ENCODE measurements around the gene TUBB4A.
A peak's percentile ranks its signal among the peaks of the same experiment; 100 is the strongest.
"Not testable (repeated sequence)": the region's sequence is repeated elsewhere in the genome, so short reads cannot be mapped to it uniquely, and the experiment has no call there.

TUBB4A gene

GRCh38 chr19:6522712-6523111, 20.6 kb upstream of the TUBB4A start:
- DNase-seq = no peak

- no peak for DNase-seq
Measured at GRCh38 chr19:6521718-6522646, 19.9 kb upstream of the TUBB4A start.

DNA sequence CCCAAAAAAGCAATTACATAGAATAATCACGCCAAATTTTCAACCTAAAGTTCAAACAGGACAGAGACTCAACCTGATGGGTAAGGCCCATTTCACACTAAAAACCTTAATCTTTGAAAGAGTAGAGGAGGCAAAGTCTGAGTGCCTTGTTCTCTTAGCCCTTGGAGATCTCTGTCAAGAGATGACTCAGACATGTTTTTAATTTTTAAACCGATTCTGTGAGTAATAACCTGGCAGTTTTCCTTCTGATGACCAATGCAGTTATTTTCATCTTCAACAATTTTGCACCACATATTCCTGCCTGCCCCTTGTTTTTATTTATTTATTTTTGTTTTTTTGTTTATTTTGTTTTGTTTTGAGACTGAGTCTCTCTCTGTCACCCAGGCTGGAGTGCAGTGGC, 17.2 kb upstream of the TUBB4A start:
- DNase-seq = no peak

DNA sequence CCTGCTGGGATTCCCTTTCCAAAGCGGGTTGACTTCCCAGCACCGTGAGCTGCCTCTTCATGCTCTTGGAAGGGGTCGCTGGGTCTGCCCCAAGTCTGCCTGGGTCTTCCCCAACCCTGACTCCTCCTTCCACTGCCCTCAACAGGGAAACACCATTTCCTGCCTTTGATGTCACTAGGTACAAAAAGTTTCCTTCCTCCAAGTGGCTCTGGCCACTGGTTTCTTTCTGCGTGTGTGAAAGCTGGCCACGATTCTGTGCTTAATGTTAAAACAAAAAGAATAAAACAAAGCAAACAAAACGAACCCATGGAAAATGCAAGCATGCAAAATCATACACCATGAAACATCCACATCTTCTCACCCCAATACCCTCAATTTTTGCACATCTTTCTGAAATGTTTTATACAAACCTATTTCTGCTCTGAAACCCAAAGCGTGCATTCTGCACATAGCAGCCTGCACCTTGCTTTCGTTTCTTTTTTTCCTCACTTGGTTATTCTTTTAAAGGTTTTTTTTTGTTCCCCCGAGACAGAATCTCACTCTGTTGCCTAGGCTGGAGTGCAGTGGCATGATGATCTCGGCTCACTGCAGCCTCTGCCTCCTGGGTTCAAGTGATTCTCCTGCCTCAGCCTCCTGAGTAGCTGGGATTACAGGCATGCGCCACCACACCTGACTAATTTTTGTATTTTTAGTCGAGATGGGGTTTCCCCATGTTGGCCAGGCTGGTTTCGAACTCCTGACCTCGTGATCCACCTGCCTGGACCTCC, 16.2 kb upstream of the TUBB4A start:
- DNase-seq = peak in 1 of 2 experiments; percentile 5

DNA sequence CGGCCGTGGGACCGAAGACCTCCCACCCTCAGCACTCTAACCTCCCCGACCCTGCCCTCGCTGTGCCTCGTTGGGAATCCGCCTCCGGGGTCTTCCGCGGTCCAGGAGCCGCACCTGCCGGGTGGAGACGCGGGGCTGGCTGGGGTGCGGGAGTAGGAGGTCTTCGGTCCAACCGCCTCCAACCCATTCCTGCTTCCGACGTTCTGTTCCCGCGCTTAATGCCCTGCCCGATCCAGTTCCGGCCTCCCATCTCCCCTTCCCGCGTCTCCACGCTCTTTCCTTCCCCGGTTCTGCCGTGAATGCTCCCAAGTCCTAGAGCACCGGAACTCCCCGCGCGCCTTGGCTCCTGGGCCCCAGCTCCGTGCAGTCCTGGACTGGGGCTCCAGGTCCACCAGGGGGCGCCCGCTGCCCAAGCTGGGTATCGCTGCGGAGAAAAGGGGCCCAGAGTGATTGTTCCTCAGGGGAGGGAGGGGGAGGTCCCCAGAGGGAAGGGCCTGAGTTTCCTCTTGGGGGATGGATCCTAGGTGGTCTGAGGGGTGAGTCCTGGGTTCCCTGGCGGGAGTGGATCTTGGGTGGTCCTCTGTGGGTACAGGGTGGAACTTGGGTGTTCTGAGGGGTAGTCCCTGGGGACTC, 14.7 kb upstream of the TUBB4A start:
- DNase-seq = peak; percentile 85 to 87

DNA sequence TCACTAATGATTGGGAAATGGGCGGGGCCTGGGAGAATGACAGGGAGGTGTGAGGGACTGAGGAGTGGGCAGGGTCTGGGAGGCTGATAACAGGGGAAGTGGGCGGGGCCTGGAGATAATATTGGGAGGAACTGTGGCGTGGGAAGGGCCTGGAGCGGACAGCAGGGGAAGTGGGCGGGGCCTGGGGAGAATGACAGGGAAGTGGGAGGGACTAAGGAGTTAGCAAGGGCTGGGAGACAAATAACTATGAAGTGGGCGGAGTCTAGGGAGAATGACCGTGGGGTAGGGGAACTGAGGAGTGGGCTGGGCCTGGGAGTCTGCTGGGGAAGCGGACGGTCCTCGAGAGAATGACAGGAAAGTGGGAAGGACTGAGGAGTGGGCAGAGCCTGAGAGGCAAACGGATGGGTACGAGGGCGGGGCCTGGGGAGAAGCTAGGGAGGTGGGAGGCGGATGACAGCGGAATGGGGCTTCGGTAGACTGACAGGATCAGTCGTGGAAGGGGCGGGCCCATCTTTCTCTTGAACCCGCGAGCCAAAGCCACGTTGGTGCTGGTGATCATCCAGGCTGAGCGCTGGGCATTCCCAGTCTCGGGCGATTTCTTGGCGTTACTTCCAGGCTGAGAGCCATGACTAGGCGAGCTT, 14.0 kb upstream of the TUBB4A start:
- peak; percentile 98 to 99 for DNase-seq

GRCh38 chr19:6514926-6515544, 12.9 kb upstream of the TUBB4A start:
- no peak for DNase-seq

GRCh38 chr19:6514089-6514488, 12.0 kb upstream of the TUBB4A start:
- no peak for DNase-seq

DNA sequence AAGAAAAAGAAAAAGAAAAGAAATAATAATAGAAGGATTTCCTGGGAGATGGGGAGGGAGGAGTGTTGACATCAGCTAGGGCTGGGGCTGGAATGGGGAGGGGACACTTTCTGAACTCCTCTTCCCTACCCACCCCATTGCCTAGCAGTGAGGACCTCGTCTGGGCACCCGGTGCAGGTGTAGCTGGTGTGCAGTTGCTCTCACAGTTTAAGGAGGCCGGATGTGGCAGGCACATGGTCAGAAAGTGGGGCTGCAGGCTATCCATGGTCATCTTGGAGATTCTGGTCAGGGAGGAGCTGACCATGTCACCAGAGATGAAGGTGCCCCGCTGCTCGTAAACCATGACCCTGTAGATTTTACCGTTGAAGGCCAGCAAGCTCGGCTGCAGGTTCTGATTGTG, 8.5 kb upstream of the TUBB4A start:
- no peak for DNase-seq

DNA sequence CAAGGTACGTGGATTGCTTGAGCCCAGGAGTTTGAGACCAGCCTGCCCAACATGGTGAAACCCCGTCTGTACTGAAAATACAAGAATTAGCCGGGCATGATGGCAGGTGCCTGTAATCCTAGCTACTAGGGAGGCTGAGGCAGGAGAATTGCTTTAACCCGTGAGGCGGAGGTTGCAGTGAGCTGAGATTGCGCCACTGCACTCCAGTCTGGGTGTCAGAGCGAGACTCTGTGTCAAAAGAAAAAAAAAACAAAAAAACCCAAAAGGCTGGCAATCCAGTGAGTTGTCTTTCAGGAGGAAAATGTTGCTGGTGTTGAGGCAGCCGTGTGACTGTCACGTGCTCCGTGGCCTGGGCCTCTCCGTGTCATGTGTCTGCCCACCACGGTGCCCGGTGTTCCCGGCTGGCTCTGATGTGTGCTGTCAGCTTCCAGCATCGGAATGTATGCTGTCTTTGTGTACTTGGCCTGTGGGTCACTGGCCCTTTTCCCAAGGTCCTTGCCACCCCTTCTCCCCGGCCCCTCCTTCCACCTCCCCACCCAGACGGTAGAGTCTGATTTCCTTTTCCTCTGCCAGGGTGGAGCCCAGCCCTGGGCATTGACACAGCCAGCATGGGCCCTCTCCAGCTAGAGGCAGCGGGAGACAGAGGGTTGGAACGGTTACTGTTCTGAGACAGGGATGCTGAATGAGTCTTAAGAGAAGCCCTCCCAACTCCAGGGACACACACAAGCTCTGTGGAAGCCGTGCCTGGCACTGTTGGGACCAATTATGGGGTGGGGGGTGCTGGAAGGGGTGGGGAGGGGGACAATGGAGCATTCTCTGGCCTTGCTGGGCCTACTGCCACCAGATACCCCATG, 7.2 kb upstream of the TUBB4A start:
- no peak for DNase-seq

- not testable (repeated sequence) for DNase-seq
Measured at GRCh38 chr19:6508028-6508771, 6.1 kb upstream of the TUBB4A start.

DNA sequence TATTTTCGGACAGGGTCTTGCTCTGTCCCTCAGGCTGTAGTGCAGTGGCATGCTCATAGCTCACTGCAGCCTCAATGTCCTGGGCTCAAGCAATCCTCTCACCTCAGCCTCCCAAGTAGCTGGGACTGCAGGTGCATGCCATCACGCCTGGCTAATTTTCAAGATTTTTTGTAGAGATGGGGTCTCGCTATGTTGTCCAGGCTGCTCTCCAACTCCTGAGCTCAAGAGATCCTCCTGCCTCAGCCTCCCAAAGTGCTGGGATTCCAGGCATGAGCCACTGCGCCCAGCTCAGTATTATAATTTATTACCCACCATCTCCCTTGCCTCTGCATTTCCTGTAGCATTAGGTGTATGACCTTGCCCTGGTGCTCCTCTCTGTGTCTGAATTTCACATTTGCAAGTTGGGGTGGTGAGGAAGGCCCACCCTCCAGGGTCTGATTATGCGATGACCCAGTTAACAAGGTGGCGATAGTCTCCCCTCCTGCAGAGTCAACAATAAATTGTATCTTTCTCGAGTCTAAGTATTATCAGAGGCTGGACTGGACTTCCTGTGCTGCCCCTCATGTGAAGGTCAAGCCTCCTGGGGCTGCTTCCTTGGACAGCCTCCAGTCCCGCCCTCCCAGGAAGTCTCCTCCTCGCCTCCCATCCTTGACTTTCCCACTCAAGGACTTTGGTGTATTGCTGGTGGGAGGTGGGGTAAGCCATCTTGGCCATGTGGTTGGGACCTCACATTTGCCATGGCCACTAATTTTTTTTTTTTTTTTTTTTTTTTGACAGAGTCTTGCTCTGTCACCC, 1.5 kb upstream of the TUBB4A start:
- DNase-seq = no peak

DNA sequence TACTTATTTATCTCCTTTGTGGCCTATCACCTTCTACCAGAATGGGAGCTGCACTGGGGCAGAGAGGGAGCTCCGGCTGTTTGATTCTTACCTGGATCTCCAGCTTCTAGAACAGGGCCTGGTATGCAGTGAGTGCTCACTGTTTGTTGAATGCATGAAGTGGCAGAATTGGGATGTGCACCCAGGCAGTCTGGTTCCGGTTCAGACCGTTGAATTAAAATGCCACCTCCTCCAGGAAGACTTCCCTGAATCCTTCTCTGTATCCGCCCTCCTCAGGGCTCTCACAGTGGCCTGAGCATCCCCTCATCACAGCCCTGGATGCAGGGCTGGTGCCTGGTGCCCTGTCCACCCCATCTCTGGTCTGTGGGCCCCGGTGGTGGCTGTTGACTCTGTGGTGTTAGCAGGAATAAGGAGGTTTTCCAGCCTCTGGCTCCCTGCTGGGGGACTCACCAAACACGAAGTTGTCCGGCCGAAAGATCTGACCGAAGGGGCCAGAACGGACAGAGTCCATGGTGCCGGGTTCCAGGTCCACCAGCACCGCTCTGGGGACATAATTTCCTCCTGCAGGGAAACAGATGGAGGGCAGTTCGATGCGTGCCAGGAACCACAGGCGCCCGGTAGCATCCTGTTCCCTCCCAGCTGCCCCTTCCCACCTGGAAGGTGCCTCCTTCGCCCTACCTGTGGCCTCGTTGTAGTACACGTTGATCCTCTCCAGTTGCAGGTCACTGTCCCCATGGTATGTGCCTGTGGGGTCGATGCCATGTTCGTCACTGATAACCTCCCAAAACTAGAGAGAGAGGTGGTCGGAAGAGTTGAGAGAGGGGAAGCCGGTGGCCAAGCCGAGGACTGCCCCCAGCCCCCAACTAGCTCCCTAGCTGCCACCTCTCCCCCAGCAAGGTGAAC, 1.0 kb downstream of the TUBB4A start:
- no peak for DNase-seq

DNA sequence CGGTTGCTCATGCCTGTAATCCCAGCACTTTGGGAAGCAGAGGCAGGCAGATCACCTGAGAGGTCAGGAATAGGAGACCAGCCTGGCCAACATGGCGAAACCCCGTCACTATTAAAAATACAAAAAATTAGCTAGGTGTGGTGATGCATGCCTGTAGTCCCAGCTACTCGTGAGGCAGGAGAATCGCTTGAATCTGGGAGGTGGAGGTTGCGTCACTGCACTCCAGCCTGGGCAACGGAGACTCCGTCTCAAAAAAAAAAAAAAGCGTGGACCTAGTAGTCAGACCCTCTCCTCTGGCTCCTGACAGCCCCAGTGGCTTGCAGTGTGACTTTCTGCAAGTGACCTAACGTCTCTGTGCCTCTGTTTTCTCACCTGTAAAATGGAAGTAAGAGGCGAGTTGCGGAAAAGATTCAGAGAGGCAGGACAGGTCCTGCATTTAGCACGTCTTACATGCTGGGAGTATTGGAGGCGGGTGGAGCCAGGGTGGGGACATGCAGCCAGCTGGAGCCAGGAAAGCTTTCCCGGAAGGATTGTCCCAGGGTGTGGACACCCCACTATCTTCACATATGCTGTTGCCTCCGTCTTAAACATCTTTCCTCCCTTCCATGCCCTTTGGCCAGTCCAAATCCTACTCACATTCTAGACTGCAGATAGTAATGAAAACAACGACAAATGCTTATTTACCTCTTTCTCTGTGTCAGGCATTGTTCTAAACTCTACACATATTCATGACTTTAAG, 2.9 kb downstream of the TUBB4A start:
- DNase-seq = no peak

DNA sequence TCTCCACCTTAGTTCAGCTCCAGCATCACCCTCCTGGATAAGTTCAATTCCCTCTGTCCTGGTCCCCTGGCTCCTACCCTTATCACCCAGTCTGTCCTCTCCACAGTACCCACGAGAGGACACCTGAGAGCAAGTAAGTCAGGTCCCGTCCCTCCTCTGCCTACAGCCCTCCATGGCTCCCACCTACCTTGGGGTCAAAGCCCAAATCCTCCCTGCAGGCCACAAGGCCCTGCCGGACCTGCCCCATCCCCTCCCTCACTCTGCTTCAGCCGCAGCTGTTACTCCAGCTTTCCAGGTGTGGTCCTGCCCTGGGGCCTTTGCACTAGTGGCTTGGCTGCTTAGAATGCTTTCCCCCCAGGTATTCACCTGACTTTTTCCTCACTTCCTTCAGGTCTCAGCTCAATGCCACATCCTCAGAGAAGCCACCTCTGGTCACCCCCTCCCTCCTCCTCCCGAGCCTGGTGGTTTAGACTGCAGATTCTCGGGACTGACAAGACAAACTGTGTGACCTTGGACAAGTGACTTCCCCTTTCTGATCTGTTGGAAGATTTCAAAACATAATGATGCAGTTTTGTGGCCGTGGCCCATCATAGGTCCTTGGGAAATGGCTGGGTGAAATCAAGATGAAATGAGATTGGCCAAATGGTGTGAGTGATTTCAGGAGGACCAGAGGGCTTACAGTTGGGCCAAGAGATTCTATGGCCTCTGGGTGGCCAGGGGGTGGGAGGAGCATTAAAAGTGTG, 3.6 kb downstream of the TUBB4A start:
- peak; percentile 70 to 77 for DNase-seq

GRCh38 chr19:6495947-6496346, 6.2 kb downstream of the TUBB4A start:
- no peak for DNase-seq

DNA sequence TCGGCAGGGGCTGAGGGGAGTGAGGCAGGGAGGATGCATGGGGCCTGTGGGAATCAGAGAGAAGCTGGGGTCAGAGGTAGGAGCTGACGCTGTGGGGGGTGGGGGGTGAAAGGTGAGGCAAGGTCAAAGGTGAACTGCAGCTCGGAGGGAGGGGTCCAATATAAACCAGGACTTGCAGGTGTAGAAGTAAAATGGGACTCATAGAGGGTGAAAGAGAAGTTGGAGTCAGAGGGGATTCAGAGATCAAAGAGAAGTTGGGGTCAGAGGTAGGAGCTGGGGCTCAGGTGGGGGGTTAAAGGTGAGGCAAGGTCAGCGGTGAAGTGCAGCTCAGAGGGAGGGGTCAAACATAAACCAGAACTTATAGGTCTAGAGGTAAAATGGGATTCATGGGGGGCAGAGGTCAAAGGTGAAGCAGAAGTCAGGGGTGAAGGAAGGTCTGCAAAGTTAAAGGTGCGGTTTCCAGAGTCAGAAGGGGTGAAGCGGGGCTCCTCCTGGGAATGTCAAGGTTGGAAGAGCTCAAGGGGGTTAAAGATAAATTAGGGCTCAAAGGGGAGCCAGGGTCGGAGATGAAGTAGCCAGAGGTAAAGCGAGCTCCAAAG, 7.6 kb downstream of the TUBB4A start:
- no peak for DNase-seq

Data from Kasumi-1 (cell line).